HFF-Myc (cell line): ENCODE data around the gene IL19.

Experiments used
- DNase-seq: peaks from one replicate; pipeline ENCODE4 v3.0.0-alpha.2; 2011; ENCODE audit warnings: low read depth; ENCODE audit errors: extremely low read depth
- H3K4me3 ChIP-seq: replicated peaks from 2 replicates; pipeline ENCODE4 v1.5.1; 2011; ENCODE audit warnings: low read depth, mild to moderate bottlenecking, control low read depth, low read length
- TF ChIP-seq, protein P1 (sequence below): IDR thresholded peaks from 2 replicates; pipeline ENCODE4 v1.5.1; 2012; ENCODE audit warnings: mild to moderate bottlenecking, low read depth, low read length, control low read depth; ENCODE audit errors: missing control alignments

Gene IL19

GRCh38 chr1:206835186-206835585 is 64.6 kb downstream of the IL19 start:
- TF ChIP-seq, protein P1, sequence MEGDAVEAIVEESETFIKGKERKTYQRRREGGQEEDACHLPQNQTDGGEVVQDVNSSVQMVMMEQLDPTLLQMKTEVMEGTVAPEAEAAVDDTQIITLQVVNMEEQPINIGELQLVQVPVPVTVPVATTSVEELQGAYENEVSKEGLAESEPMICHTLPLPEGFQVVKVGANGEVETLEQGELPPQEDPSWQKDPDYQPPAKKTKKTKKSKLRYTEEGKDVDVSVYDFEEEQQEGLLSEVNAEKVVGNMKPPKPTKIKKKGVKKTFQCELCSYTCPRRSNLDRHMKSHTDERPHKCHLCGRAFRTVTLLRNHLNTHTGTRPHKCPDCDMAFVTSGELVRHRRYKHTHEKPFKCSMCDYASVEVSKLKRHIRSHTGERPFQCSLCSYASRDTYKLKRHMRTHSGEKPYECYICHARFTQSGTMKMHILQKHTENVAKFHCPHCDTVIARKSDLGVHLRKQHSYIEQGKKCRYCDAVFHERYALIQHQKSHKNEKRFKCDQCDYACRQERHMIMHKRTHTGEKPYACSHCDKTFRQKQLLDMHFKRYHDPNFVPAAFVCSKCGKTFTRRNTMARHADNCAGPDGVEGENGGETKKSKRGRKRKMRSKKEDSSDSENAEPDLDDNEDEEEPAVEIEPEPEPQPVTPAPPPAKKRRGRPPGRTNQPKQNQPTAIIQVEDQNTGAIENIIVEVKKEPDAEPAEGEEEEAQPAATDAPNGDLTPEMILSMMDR = no peak
- no peak overlapping the region for H3K4me3 ChIP-seq

DNA sequence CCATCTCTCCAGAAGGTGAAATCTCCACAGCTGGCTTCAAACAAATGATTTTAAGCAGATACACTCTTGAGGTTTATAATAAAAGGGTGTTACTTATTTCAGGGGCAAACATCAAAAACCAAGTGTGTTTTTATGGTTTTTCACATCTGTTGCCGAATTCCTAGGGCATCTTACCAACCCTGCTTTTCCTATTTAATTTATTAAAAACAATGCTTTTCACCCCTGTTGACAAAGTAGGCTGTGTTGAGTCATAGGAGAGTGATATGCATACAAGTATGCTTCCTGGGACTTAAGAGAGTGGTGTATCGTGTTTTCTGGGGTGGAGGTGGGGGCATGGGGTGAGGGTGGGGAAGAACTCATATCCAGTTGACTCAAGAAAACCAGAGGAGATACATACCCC is 65.5 kb downstream of the IL19 start:
- TF ChIP-seq, protein P1 = no peak
- H3K4me3 ChIP-seq = no peak overlapping the region
- peak; percentile 61 for DNase-seq

More at GRCh38 chr1:206835186-206835585, 64.6 kb downstream of the IL19 start:
- no peak for DNase-seq

DNA sequence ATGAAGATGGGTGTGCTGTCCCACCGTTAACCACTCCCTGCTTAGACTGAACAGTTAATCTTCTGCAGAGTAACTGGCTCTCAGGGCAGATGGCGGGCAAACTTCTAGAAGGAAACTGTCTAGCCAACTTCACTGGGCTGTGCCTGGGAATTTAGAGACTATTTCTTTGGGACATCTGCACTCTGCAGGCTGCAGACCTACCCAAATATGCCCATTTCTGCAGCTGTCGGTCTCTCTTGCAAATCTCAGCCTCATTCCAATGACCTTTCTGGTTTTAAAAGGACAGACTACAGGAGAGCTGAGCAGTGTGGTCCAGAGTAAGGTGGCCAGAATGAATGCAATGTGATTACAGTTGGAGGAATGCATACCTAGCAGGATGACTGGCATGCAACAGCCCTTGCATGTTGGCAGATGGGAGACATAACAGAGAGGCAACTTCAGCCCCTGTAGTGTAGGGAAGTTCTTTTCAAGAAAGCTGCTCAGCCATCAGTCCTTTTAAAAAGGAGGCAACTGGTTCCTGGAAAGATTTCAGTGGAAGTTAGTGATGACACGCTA is 68.5 kb downstream of the IL19 start:
- H3K4me3 ChIP-seq = no peak overlapping the region
- TF ChIP-seq, protein P1 = no peak
- DNase-seq = no peak

- TF ChIP-seq, protein P1 = no peak
- DNase-seq = peak; percentile 75
- no peak overlapping the region for H3K4me3 ChIP-seq
Measured at GRCh38 chr1:206839857-206840256, 69.3 kb downstream of the IL19 start.

DNA sequence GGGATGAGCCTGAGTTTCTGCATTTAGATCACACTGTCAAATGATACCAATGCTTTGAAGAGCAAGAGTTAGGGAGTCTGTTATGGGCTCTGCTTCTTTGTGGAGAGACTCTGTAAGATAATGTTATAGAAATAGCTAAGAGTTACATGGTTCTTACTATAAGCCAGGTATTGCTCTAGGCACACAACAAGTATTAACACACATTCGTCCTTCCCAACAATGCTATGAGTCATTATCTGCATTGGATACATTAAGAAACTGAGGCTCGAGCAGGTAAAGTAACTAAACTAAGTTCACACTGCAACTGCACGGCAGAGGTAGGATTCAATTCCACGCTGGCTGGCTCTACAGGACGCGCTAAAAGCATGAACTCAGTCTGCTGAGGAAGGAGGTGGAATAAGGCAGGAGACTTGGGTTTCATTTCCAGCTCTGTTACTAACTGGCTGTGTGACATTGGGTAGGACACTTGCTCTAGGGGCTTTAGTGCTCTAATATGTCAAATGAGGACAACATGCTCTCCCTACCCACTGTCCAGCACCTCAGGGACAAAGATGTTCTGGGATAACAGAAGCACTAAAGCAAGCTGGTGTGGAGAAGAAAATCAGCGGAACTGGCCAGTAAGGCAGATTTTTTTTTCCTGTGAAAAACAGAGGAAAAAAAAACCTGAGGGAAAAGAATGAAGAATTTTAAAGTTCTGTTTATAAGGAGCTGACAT is 71.2 kb downstream of the IL19 start:
- no peak overlapping the region for H3K4me3 ChIP-seq
- no peak for DNase-seq
- TF ChIP-seq, protein P1 = no peak

- TF ChIP-seq, protein P1 = no peak
Measured at GRCh38 chr1:206842854-206843253, 72.3 kb downstream of the IL19 start.

More at GRCh38 chr1:206842854-206843253, 72.3 kb downstream of the IL19 start:
- no peak overlapping the region for H3K4me3 ChIP-seq
- no peak for DNase-seq
